ENCODE measurements around the gene IFI27L1.

DNA sequence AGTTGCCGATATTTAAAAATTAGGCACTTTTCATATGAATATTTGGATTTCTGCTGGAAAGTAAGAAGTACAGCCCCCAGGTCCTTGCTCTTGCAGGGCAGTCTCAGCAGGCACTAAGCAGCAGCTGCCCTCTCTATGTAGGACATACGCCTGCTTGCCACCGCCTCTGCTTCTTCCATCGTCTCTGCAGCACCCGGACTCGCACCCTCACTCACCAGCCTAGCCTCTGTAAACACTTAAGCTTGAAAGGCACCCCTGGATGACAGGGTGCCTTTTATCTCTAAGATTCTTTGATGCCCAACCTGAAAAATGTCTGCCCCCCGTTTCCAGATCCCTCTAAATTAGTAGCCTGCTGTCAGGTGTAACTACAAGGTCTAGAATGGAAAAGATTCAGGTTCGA is 36.0 kb upstream of the IFI27L1 start:
- TF ChIP-seq, protein P1, sequence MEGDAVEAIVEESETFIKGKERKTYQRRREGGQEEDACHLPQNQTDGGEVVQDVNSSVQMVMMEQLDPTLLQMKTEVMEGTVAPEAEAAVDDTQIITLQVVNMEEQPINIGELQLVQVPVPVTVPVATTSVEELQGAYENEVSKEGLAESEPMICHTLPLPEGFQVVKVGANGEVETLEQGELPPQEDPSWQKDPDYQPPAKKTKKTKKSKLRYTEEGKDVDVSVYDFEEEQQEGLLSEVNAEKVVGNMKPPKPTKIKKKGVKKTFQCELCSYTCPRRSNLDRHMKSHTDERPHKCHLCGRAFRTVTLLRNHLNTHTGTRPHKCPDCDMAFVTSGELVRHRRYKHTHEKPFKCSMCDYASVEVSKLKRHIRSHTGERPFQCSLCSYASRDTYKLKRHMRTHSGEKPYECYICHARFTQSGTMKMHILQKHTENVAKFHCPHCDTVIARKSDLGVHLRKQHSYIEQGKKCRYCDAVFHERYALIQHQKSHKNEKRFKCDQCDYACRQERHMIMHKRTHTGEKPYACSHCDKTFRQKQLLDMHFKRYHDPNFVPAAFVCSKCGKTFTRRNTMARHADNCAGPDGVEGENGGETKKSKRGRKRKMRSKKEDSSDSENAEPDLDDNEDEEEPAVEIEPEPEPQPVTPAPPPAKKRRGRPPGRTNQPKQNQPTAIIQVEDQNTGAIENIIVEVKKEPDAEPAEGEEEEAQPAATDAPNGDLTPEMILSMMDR (conservative IDR thresholded peaks at IDR 0.05; ENCODE audit: low read depth, low read length): no peak
- no peak for TF ChIP-seq EZH2 (IDR thresholded peaks at IDR 0.05; ENCODE audit: borderline replicate concordance, low read depth, low read length, poor library complexity, severe bottlenecking)

Data from A673 (cell line).